Measurements from ENCODE around the gene PRMT1. TPM values are rescaled to one million over a fixed set of nuclear protein-coding genes. Genes with fewer than 3 reads are reported as not detected.

Gene PRMT1
- polyA plus RNA-seq, 1 donor from 2014 or later = 610 TPM

DNA sequence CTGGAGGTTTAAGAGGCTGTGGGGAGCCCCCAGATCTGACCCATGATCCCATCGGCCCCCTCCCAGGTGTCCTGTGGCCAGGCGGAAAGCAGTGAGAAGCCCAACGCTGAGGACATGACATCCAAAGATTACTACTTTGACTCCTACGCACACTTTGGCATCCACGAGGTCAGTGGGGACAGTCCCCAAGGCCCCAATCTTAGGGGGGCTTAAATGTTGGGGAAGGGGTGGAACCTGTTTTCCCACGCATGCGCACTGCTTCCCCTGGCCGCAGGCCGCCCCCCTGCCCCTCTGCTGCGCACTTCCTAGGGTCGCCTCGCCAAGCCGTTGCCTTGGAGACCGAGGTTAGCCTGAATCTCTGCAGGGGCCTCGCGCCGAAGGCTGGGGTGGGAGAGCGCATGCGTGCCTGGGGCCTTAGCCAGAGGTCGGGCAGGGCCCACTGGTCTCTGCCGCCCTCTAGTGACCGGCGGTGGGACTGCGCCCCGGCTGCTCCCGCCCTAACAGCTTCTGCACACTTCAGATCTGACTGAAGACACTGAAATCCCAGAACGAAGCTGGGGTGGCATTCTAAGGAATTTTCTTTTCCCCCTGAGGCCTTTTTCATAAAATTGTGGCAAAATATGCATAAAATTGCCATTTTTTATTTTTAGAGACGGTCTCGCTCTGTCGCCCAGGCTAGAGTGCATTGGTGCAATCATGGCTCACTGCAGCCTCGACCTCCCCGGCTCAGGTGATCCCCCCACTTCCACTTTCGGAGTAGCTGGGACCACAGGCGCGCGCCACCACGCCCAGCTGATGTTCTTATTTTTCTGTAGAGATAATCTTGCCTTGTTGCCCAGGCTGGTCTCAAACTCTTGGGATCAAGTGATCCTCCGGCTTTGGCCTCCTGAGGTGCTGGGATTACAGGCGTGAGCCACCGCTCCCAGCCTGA, 3.6 kb downstream of the PRMT1 start:
- peak overlapping the region; percentile 91 for H3K27ac ChIP-seq (ENCODE audit: low read length)
- peak overlapping the region; percentile 68 for H3K9ac ChIP-seq (ENCODE audit: low read length)
- no peaks in the 10 kb centered on the region for H3K9me3 ChIP-seq (ENCODE audit: low read length)
- H3K4me3 ChIP-seq (ENCODE audit: low read length) = peak overlapping the region; percentile 100
- no peaks in the 10 kb centered on the region for H3K36me3 ChIP-seq (ENCODE audit: insufficient read depth, low read length)
- H3K79me2 ChIP-seq (replicated peaks; ENCODE audit: insufficient read depth, low read length) = peaks cover 35% of the 10 kb centered on the region
- H3K9me2 ChIP-seq (ENCODE audit: insufficient read depth, low read length) = no peaks in the 10 kb centered on the region
- peak overlapping the region; percentile 37 for H3K4me2 ChIP-seq (ENCODE audit: low read length)
- TF ChIP-seq EZH2 (IDR thresholded peaks at IDR 0.05; ENCODE audit: borderline replicate concordance, insufficient read depth, low read length, poor library complexity, severe bottlenecking) = no peak
- TF ChIP-seq POLR2AphosphoS5 (IDR thresholded peaks at IDR 0.05) = peak; percentile 37
- TF ChIP-seq RAD21 (conservative IDR thresholded peaks at IDR 0.05) = peak; percentile 89
- TF ChIP-seq SMC3 (conservative IDR thresholded peaks at IDR 0.05; ENCODE audit: poor library complexity) = peak; percentile 80
- TF ChIP-seq, protein P1, sequence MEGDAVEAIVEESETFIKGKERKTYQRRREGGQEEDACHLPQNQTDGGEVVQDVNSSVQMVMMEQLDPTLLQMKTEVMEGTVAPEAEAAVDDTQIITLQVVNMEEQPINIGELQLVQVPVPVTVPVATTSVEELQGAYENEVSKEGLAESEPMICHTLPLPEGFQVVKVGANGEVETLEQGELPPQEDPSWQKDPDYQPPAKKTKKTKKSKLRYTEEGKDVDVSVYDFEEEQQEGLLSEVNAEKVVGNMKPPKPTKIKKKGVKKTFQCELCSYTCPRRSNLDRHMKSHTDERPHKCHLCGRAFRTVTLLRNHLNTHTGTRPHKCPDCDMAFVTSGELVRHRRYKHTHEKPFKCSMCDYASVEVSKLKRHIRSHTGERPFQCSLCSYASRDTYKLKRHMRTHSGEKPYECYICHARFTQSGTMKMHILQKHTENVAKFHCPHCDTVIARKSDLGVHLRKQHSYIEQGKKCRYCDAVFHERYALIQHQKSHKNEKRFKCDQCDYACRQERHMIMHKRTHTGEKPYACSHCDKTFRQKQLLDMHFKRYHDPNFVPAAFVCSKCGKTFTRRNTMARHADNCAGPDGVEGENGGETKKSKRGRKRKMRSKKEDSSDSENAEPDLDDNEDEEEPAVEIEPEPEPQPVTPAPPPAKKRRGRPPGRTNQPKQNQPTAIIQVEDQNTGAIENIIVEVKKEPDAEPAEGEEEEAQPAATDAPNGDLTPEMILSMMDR (IDR thresholded peaks at IDR 0.05; ENCODE audit: poor library complexity, severe bottlenecking) = peak; percentile 99
- TF ChIP-seq MXI1 (conservative IDR thresholded peaks at IDR 0.05; ENCODE audit: poor library complexity, severe bottlenecking) = peak; percentile 65
- TF ChIP-seq, protein P2, sequence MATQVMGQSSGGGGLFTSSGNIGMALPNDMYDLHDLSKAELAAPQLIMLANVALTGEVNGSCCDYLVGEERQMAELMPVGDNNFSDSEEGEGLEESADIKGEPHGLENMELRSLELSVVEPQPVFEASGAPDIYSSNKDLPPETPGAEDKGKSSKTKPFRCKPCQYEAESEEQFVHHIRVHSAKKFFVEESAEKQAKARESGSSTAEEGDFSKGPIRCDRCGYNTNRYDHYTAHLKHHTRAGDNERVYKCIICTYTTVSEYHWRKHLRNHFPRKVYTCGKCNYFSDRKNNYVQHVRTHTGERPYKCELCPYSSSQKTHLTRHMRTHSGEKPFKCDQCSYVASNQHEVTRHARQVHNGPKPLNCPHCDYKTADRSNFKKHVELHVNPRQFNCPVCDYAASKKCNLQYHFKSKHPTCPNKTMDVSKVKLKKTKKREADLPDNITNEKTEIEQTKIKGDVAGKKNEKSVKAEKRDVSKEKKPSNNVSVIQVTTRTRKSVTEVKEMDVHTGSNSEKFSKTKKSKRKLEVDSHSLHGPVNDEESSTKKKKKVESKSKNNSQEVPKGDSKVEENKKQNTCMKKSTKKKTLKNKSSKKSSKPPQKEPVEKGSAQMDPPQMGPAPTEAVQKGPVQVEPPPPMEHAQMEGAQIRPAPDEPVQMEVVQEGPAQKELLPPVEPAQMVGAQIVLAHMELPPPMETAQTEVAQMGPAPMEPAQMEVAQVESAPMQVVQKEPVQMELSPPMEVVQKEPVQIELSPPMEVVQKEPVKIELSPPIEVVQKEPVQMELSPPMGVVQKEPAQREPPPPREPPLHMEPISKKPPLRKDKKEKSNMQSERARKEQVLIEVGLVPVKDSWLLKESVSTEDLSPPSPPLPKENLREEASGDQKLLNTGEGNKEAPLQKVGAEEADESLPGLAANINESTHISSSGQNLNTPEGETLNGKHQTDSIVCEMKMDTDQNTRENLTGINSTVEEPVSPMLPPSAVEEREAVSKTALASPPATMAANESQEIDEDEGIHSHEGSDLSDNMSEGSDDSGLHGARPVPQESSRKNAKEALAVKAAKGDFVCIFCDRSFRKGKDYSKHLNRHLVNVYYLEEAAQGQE (IDR thresholded peaks at IDR 0.05; ENCODE audit: borderline replicate concordance) = peak; percentile 48
- TF ChIP-seq TAF1 (IDR thresholded peaks at IDR 0.05; ENCODE audit: low read depth) = peak; percentile 57
- peak; percentile 13 for TF ChIP-seq EP300 (conservative IDR thresholded peaks at IDR 0.05; ENCODE audit: poor library complexity, severe bottlenecking)
- no peak overlapping the region for H2AFZ ChIP-seq (ENCODE audit: low read depth, low read length)
- H4K20me1 ChIP-seq (ENCODE audit: insufficient read depth) = no peaks in the 10 kb centered on the region
- peaks cover 3% of the 10 kb centered on the region for H3F3A ChIP-seq (ENCODE audit: insufficient read depth, low read length, poor library complexity, severe bottlenecking)
- no peaks in the 10 kb centered on the region for H3K27me3 ChIP-seq (ENCODE audit: insufficient read depth, low read depth, low read length)

DNA sequence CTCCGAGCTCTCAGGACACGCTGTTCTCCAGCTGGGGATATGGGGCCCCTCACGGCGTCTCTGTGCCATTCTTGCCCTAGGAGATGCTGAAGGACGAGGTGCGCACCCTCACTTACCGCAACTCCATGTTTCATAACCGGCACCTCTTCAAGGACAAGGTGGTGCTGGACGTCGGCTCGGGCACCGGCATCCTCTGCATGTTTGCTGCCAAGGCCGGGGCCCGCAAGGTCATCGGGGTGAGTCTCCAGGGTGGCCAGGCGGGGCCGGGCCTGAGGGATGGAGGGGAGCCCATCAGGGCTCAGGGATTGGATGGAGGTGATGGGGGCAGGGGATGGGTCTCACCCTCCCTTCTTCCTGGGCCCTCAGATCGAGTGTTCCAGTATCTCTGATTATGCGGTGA, 4.8 kb downstream of the PRMT1 start:
- Histone ChIP-seq H3K27ac (ENCODE audit: low read length) (no peak overlapping the region), H4K20me1 (ENCODE audit: insufficient read depth) (no peaks in the 10 kb centered on the region), H3K9me3 (ENCODE audit: low read length) (no peaks in the 10 kb centered on the region)

More for the DNA sequence above, 4.8 kb downstream of the PRMT1 start:
- TF ChIP-seq SMC3 (conservative IDR thresholded peaks at IDR 0.05; ENCODE audit: poor library complexity) = no peak
- TF ChIP-seq RAD21 (conservative IDR thresholded peaks at IDR 0.05) = no peak
- TF ChIP-seq, protein P1 (IDR thresholded peaks at IDR 0.05; ENCODE audit: poor library complexity, severe bottlenecking) = no peak
- TF ChIP-seq TAF1 (IDR thresholded peaks at IDR 0.05; ENCODE audit: low read depth) = no peak
- TF ChIP-seq, protein P2 (IDR thresholded peaks at IDR 0.05; ENCODE audit: borderline replicate concordance) = no peak
- H2AFZ ChIP-seq (ENCODE audit: low read depth, low read length) = no peak overlapping the region
- no peaks in the 10 kb centered on the region for H3K27me3 ChIP-seq (ENCODE audit: insufficient read depth, low read depth, low read length)
- no peaks in the 10 kb centered on the region for H3K36me3 ChIP-seq (ENCODE audit: insufficient read depth, low read length)
- H3K79me2 ChIP-seq (replicated peaks; ENCODE audit: insufficient read depth, low read length) = peaks cover 35% of the 10 kb centered on the region
- no peak overlapping the region for H3K4me3 ChIP-seq (ENCODE audit: low read length)
- peaks cover 3% of the 10 kb centered on the region for H3F3A ChIP-seq (ENCODE audit: insufficient read depth, low read length, poor library complexity, severe bottlenecking)
- H3K9me2 ChIP-seq (ENCODE audit: insufficient read depth, low read length) = no peaks in the 10 kb centered on the region
- no peak overlapping the region for H3K4me2 ChIP-seq (ENCODE audit: low read length)
- no peak overlapping the region for H3K9ac ChIP-seq (ENCODE audit: low read length)
